Smooth muscle cell (in vitro differentiated cells): ENCODE measurements around the gene NR3C2. TPM values are rescaled to one million over a fixed set of nuclear protein-coding genes. Genes with fewer than 3 reads are reported as not detected.

Experiments
- DNase-seq: peaks from one replicate; lab custom pipeline; 2025; ENCODE audit not compliant: unreplicated experiment; lab: John Stamatoyannopoulos, UW
- H2AFZ ChIP-seq: fragments of 200-600 bp; sonication (generic); 2 replicates; pipeline ENCODE4 v1.6.0; 2016; ENCODE audit warnings: antibody characterized with exemption, low read depth, mild to moderate bottlenecking
- H3F3A ChIP-seq: fragments of 200-600 bp; sonication (generic); 2 replicates; pipeline ENCODE4 v1.6.0; 2017; ENCODE audit warnings: antibody characterized with exemption, low read depth
- H3K27ac ChIP-seq: fragments of 200-600 bp; sonication (generic); 2 replicates; pipeline ENCODE4 v1.5.1; 2016; ENCODE audit warnings: low read depth, mild to moderate bottlenecking
- H3K27me3 ChIP-seq: fragments of 200-600 bp; sonication (generic); 2 replicates; pipeline ENCODE4 v1.6.1; 2016; ENCODE audit warnings: low read depth, mild to moderate bottlenecking
- H3K36me3 ChIP-seq: fragments of 200-600 bp; sonication (generic); 2 replicates; pipeline ENCODE4 v1.5.1; 2016; ENCODE audit warnings: low read depth
- H3K4me1 ChIP-seq: fragments of 200-600 bp; sonication (generic); 2 replicates; pipeline ENCODE4 v1.5.1; 2016; ENCODE audit warnings: low read depth
- H3K4me2 ChIP-seq: fragments of 200-600 bp; sonication (generic); 2 replicates; pipeline ENCODE4 v1.6.0; 2016; ENCODE audit warnings: mild to moderate bottlenecking
- H3K4me3 ChIP-seq: fragments of 200-600 bp; sonication (generic); 2 replicates; pipeline ENCODE4 v1.5.1; 2016; ENCODE audit warnings: mild to moderate bottlenecking
- H3K79me2 ChIP-seq: fragments of 200-600 bp; sonication (generic); 2 replicates; pipeline ENCODE4 v1.6.0; 2016; ENCODE audit warnings: low read depth, mild to moderate bottlenecking
- H3K9ac ChIP-seq: fragments of 200-600 bp; sonication (generic); 2 replicates; pipeline ENCODE4 v1.6.0; 2016; ENCODE audit warnings: low read depth
- H3K9me3 ChIP-seq: fragments of 200-600 bp; sonication (generic); replicated peaks from 2 replicates; pipeline ENCODE4 v1.5.1; 2016; ENCODE audit warnings: low read depth
- H4K20me1 ChIP-seq: fragments of 200-600 bp; sonication (generic); 2 replicates; pipeline ENCODE4 v1.6.0; 2016; ENCODE audit warnings: low read depth
- CTCF ChIP-seq: fragments of 200-600 bp; sonication (generic); IDR thresholded peaks from 2 replicates; pipeline ENCODE4 v1.5.1; 2017; ENCODE audit warnings: borderline replicate concordance, mild to moderate bottlenecking, antibody characterized with exemption; ENCODE audit not compliant: insufficient read depth, poor library complexity, severe bottlenecking
- WGBS: methylation state at CpG from one replicate; pipeline ENCODE4 v1.1.7; 2016; ENCODE audit warnings: low lambda C conversion rate; 5-methylcytosine and 5-hydroxymethylcytosine counted together
- polyA plus RNA-seq: library from polyadenylated mRNA; unstranded; fragments of >200 nt; fragmentation: Nextera tagmentation; extraction: Ambion mirVana; gene quantifications from 2 replicates; pipeline ENCODE4 v1.2.1, GENCODE V29; 2016
- total RNA-seq: library from RNA; depleted of rRNA; stranded (reverse); fragments of >200 nt; gene quantifications from 2 replicates; pipeline ENCODE4 v1.2.3, GENCODE V29; 2014

Gene NR3C2
- total and polyA plus RNA-seq, 2 experiments from 2014 or later: 0.09 TPM; not detected in 1

DNA sequence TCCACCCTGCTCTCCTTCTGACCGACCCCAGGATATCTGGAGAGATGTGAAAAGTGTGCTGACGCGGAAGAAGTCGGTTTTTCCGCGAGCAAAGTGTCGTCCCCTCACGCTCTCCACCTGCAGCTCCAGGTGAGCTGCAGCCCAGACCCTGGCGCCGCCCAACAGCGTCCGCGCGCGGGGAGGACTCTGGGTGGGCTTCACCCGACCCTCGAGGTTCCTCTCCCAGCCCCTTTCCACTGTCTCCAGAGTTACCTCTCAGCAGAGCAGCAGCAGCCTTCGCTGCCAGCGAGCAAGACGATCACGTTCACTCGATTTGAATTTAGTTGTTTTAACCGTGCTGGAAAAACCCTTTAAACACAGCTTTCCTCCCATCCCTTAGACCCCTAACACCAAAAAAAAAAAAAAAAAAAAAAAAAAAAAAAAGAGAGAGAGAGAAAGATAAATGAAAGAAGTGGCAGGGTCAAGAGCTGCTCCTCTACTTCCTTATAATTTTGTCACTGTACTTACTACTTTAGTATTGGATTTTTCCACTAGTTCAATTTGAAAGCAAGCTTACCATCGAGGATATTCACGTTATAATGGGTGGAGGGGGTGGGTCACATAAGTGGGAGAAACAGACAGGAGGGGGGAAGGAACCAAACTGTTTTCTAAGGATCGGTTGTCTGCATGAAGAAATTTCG lies 758 bp upstream of the NR3C2 start:
- H2AFZ ChIP-seq: peak overlapping the region; percentile 92
- H3K9me3 ChIP-seq: no peaks in the 10 kb centered on the region
- H3K4me1 ChIP-seq: peaks cover 4% of the 10 kb centered on the region
- peak overlapping the region; percentile 81 for H3K4me3 ChIP-seq
- no peak for TF ChIP-seq CTCF
- 2% methylated on average over 27 of the region's 27 CpGs for WGBS
- peak overlapping the region; percentile 15 for H3K9ac ChIP-seq
- peak overlapping the region; percentile 93 for H3K4me2 ChIP-seq
- peaks cover 8% of the 10 kb centered on the region for H3F3A ChIP-seq
- H4K20me1 ChIP-seq: no peaks in the 10 kb centered on the region
- DNase-seq: no peak
- H3K27ac ChIP-seq: no peak overlapping the region
- peaks cover 86% of the 10 kb centered on the region for H3K27me3 ChIP-seq
- no peaks in the 10 kb centered on the region for H3K79me2 ChIP-seq
- H3K36me3 ChIP-seq: no peaks in the 10 kb centered on the region

GRCh38 chr4:148441624-148441985 lies 609 bp downstream of the NR3C2 start:
- no peaks in the 10 kb centered on the region for H3K9me3 ChIP-seq
- no peak overlapping the region for H3K27ac ChIP-seq
- peaks cover 8% of the 10 kb centered on the region for H3F3A ChIP-seq
- H4K20me1 ChIP-seq: no peaks in the 10 kb centered on the region
- WGBS: 2% methylated on average over 12 of the region's 12 CpGs
- H3K4me2 ChIP-seq: peak overlapping the region; percentile 93
- no peak overlapping the region for H3K9ac ChIP-seq
- peak overlapping the region; percentile 81 for H3K4me3 ChIP-seq
- no peak for TF ChIP-seq CTCF
- H3K27me3 ChIP-seq: peaks cover 74% of the 10 kb centered on the region
- no peaks in the 10 kb centered on the region for H3K79me2 ChIP-seq
- no peaks in the 10 kb centered on the region for H3K36me3 ChIP-seq
- H3K4me1 ChIP-seq: peaks cover 4% of the 10 kb centered on the region
- peak overlapping the region; percentile 92 for H2AFZ ChIP-seq
- no peak for DNase-seq

- DNase-seq: no peak
- H3K4me1 ChIP-seq: peaks cover 4% of the 10 kb centered on the region
- H2AFZ ChIP-seq: no peak overlapping the region
- H3K36me3 ChIP-seq: no peaks in the 10 kb centered on the region
- H3K27me3 ChIP-seq: peaks cover 39% of the 10 kb centered on the region
- no peak overlapping the region for H3K9ac ChIP-seq
- H4K20me1 ChIP-seq: no peaks in the 10 kb centered on the region
- H3F3A ChIP-seq: no peaks in the 10 kb centered on the region
- H3K4me3 ChIP-seq: no peak overlapping the region
- no peak for TF ChIP-seq CTCF
- no peak overlapping the region for H3K27ac ChIP-seq
- H3K9me3 ChIP-seq: no peaks in the 10 kb centered on the region
- 81% methylated on average over 2 of the region's 2 CpGs for WGBS
- no peak overlapping the region for H3K4me2 ChIP-seq
- H3K79me2 ChIP-seq: no peaks in the 10 kb centered on the region
These were observed 4.2 kb downstream of the NR3C2 start for GRCh38 chr4:148438047-148438446.

DNA sequence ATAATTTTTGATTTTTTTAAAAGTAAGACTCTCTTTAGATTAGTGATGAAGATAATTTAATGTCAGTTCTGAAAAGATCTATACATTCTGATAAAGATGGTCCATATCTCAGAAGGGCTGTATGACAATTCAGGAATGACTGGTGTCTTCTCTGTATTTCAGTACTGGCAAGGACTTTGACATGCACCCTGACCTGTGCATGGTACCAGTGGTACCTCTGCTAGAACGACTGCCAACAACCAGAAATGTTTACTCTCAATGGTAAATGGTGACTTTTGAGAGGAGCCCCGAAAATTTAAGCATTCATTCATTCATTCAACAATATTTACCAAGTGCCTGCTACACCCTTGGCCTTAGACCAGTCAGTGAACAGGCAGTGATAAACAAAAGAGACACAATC lies 4.8 kb downstream of the NR3C2 start:
- Histone ChIP-seq H3K9me3 (no peaks in the 10 kb centered on the region), H3K27me3 (peaks cover 39% of the 10 kb centered on the region)
- WGBS: 75% methylated on average over 2 of the region's 2 CpGs

More for the DNA sequence above, 4.8 kb downstream of the NR3C2 start:
- no peak for DNase-seq
- no peak overlapping the region for H2AFZ ChIP-seq
- H3K36me3 ChIP-seq: no peaks in the 10 kb centered on the region
- H3F3A ChIP-seq: no peaks in the 10 kb centered on the region
- H3K4me3 ChIP-seq: no peak overlapping the region
- H4K20me1 ChIP-seq: no peaks in the 10 kb centered on the region
- no peak overlapping the region for H3K27ac ChIP-seq
- no peak for TF ChIP-seq CTCF
- no peak overlapping the region for H3K9ac ChIP-seq
- H3K79me2 ChIP-seq: no peaks in the 10 kb centered on the region
- H3K4me1 ChIP-seq: peaks cover 4% of the 10 kb centered on the region
- H3K4me2 ChIP-seq: no peak overlapping the region
